ENCODE data around the gene MACO1.

Gene MACO1

DNA sequence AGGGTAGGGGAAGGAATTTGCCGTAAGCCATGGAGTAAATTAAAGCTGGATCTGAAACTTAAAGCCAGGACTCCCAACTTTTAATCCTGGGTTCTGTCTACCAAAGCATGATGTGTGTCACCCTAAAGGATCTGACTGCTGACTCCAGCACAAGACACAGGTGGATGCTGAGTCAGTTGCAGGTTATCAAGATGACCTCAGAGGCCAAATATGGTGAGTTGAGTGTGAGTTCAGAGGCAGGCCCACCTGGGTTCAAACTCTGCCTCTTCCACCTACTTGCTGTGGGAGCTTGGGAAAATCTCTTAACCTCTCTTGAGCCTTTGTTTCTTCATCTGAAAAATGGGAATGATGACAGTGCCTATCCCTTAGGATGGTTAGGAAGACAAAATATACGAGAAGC lies 96.1 kb downstream of the MACO1 start:
- DNase-seq, result no peak

DNA sequence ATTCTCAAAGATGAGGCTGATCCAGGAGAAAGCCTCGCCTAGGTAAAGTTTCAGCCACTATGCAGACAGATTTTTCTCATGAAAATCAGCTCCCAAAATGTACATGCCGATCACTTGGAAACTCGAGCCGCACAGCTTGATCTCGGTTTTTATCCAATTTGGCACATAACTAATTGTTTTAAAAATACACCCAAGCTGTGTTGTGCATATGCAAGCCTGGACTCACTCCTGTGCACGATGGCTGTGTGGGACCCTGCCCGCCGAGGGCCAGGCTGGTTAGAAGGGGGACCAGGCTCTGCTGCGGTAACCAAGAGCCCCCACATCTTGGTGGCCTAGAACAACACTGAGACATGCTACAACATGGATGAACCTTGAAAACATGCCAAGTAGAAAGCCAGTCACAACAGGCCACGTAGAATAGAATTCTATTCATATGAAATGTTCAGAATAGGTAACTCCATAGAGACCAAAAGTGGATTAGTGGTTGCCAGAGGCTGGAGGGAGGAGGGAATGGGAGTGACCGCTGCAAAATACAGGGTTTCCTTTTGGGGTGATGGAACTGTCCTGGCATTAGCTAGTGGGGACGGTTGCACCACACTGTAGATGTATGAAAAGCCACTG lies 96.6 kb downstream of the MACO1 start:
- no peak for DNase-seq

DNA sequence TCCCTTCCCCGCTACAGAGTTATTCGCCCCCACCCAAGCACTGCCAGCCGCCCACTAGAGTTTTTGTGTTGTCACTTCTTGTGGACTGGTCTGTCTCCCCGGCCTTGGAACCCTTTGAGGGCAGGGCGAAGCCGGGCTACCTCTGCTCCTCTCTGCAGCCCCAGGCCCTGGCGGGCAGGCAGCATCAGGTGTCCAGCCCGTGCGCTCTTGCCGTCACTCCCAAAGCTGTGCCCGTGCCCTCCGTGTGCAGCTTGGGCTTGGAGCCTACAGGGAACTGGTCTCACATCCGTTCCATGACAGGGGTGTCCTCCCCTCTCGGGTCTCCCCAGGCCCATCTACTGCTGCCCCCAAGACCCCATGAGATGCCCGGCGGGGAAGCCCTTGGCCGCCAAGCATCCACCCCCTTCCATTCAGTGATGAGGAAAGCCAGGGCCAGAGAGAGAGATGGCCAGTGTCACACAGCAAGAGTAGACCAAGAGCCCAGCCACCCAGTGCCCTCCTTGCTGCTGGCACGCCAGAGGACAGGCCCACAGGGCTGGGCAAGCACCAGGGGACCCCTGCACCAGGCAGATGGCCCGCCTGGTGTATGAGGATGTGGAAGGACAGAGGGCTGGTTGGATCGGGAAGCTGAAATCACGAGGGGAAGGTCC lies 97.4 kb downstream of the MACO1 start:
- DNase-seq, result no peak

- DNase-seq, result no peak
Observed at GRCh38 chr1:25528881-25529517, 98.3 kb downstream of the MACO1 start.

- DNase-seq, result no peak
Observed at GRCh38 chr1:25529518-25530185, 99.0 kb downstream of the MACO1 start.

DNA sequence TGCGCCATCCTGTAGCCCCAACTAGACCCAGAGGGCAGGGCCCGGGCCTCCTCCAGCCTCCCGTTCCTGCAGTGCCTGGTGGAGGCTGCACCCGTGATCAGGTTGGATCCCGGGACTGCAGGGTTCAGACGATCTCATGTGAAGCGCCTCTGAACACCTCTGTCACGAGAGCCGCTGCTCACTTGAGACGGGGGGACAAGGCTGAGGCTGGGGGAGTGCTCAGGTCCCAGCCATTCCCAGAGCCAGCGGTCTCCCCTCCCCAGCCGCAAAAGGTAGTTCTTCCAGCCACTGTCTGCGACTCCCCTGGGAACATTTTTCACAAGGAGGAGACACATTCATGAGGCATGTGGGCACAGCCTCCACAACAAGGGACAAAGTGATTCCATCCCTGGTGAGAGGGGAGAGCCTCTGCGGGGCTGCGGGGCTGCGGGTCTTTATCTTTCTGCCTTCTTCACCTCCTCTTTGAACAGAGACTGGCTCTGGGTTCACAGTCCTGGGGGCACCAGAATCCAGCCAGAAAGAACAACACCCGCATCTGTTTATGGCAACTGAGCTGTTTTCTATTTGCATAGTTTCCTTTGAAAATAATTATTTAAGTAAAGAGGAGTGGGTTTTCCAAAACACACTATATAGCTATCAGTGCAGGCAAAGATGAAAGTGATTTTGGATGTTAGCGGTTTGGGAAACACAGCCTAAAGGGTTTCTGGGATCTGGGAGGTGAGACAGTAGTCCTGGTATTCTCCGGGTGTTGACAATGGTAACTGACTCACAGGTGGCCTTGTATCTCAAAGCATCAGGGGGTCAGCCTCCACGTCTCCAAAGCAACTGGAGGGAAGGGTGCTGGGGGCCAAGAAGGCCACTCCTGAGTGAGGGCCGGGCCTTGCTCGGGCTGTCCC lies 99.7 kb downstream of the MACO1 start:
- no peak for DNase-seq

DNA sequence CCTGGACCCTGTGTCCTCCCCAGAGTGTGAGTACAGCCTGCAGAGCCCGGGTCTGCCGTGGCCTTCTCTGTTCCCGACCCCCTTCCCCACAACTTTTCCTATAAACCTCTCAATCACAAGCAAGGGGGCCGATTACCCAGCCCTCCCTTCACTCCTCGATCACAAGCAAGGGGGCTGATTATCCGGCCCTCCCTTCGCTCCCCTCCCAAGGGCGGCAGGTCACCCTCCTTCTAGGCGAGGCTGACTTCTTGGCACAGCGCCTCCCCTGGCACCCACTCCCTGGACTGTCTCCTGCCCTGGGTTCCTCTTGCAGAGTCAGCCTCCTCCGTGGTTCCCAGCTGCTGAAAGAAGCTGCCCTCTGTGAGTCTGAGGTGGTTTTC lies 100.4 kb downstream of the MACO1 start:
- DNase-seq, result no peak

DNA sequence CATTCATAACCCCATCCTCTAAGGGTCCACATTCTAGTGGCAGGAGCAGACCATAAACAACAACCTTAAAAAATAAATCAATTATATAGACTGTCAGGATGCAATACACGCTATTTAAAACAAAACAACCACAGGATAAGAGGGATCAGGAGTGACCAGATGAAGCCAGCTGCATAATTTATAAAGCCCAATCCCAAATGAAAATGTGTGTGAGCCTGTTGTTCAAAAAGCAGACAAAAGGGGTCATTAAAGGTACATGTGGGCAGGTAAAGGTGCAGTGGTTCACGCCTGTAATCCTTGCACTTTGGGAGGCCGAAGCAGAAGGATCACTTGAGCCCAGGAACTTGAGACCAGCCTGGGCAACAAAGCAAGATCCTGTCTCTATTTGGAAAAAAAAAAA lies 102.3 kb downstream of the MACO1 start:
- no peak for DNase-seq

- DNase-seq, result no peak
Observed at GRCh38 chr1:25533775-25534409, 103.2 kb downstream of the MACO1 start.

DNA sequence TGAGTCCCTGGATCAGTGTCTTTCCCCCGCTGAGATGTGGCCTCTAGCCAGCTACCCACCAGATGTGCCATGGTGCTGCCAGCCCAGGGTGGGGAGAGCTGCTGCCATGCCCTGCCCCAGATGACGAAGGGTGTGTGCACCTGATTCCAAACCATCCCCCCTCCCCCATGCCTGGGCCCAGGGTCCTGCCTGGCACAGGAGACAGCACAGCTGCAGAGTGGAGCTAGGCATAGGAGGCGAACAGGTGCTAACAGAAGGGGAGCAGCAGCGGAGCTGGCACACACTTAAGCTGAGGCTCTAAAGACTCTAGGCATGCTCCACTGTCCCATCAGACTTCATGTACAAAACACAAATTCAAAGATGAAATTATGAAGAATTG lies 103.7 kb downstream of the MACO1 start:
- DNase-seq, result no peak

DNA sequence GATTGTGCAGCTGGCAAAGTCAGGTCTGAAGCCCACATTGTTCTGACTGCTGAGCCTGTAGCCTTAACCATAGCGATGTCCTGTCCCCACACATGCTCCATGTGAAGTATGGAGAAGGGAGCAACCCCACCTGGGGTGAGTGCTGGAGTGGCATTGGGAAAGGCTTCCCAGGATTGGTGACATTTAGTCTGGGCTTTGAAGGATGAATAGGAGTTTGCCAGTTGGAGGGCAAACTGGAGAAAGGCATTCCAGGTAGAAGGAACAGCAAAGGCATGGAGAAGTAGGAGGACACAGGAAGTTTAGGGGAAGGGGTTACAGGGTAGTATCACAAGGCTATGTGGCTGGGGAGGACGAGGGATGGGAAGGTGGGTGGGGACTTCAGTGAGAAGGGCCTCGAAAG lies 105.4 kb downstream of the MACO1 start:
- no peak for DNase-seq

- DNase-seq, result no peak
Observed at GRCh38 chr1:25537153-25537831, 106.6 kb downstream of the MACO1 start.

DNA sequence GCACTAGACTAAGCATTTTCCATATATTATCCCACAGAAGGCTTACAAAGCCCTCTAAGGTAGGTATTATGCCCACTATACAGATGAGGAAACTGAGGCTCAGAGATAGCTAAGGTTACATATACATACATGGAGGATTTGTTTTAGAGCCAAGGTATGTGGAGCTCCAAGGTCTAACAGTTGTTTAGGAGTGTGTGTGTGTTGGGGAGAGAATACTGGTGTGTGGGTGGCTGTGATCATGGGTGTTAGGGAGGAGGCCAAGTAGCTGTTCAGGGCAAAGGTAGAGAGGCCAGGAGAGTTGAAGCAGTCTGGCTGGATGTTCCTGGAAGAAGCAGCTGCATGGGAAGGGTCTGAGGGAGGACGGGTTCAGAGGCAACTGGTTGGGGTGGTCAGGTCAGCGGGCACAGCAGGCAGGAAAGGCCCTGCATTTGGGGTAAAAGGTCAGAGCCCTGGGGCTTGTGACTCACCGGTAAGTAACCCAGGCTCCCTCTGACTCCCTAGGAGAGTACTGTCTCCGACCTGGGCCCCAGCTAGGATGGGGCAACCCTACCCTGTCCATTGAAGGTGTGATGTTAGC lies 107.6 kb downstream of the MACO1 start:
- DNase-seq, result no peak

- no peak for DNase-seq
Observed at GRCh38 chr1:25540750-25541342, 110.1 kb downstream of the MACO1 start.

- DNase-seq, result no peak
Observed at GRCh38 chr1:25541425-25541824, 110.7 kb downstream of the MACO1 start.

DNA sequence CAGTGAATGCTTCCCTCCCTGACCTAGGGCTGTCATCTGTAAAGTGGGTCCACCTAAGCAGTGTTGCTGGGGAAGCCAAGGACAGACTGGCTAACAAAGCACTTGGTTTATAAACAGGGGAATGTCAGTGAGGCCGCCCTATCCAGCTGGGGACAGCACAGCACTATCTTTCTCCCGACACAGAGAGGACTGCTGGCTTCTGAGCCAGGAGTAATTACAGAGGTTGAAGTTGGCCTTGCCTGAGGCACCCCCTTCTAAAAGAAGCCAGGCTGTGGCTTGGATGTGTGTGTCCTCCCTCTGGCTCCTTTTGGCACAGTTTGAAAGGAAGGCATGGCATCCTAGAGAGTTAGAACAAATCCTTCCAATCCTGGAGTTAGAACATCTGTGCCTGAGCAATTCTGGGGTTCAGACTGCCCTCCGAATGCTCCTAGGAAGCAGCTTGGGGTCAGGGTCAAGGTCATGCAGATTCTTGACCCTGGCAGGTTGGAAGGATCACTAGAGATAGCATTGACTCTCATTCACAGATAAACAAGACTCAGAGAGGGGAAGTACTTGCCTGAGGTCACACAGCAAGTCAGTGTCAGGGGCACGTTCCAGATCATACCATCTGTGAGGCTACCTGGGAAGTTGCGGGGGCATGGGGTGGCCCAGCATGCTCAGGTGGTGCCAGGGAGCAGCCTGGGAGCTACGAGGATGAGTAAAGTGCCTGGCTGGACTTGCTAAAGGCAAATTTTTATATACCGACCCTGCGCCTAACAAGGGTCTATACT lies 111.4 kb downstream of the MACO1 start:
- no peak for DNase-seq

- DNase-seq, result no peak
Observed at GRCh38 chr1:25543005-25543424, 112.3 kb downstream of the MACO1 start.

DNA sequence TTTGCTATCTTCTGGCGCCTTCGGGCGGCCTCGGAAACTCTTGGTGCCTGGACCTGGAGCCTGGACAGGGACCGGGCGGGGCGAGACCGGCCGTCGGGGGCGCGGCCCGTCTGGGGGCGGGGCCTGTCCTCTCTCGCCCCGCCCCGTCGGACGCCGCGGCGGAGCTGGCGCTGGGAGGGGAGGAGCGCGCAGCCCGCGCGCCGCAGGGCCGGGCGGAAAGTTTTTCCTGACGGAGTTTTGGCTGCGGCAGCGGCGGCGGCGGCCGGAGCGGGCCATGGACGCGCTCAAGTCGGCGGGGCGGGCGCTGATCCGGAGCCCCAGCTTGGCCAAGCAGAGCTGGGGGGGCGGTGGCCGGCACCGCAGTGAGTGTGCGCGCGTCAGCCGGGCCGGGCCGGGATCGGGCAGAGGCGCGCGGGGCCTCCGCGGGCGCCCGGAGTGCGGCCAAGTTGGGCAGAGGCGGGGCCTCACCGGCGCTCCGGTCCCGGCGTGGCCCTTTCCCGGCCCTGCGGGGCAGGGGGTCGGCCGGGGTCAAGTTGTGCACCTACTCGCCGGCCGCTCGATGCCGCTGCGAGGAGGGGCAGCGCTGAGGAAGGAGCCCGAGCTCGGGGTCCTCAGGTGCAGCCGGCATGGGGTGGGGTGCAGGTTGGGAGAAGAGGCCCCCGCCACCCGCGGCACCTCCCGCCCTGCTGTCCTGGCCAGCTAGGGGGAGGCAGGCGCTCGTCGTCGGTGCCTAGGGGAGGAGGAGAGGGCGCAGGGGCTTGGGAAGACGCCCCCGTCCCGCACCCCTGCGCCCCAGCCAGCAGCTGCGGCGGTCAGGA lies 112.9 kb downstream of the MACO1 start, which contains the start of gene LDLRAP1:
Gene LDLRAP1 (plus strand): TSS at position 182 of the 818 bp plus-strand sequence. CDS start 93 bp downstream, at position 275.
- no peak for DNase-seq

- DNase-seq, result no peak
Observed at GRCh38 chr1:25544243-25544764, 113.6 kb downstream of the MACO1 start.

All from NCI-H2081 treated with DMSO at 0.1 percent for 48 hours (cell line).